Astrocyte of the spinal cord (primary cell): ENCODE measurements around the gene VAMP8.
"Not testable (repeated sequence)": the region's sequence is repeated elsewhere in the genome, so short reads cannot be mapped to it uniquely, and the experiment has no call there.

Source experiments
- DNase-seq: peaks from one replicate; pipeline ENCODE4 v3.0.0; 2011; ENCODE audit warnings: low read depth, low spot score
- H3K4me3 ChIP-seq: 2 replicates; pipeline ENCODE4 v1.5.1; 2011; ENCODE audit warnings: low read depth, mild to moderate bottlenecking, low read length, moderate library complexity
- in situ Hi-C: cut with HindIII; loops from 2 replicates; pipeline ENCODE4 v1.10.0; 2017; ENCODE audit warnings: low sequenced_read_pairs
- TF ChIP-seq, protein P1 (sequence below): IDR thresholded peaks from 2 replicates; pipeline ENCODE4 v1.5.1; 2012; ENCODE audit warnings: low read depth, mild to moderate bottlenecking, low read length, inconsistent platforms

The VAMP8 gene

DNA sequence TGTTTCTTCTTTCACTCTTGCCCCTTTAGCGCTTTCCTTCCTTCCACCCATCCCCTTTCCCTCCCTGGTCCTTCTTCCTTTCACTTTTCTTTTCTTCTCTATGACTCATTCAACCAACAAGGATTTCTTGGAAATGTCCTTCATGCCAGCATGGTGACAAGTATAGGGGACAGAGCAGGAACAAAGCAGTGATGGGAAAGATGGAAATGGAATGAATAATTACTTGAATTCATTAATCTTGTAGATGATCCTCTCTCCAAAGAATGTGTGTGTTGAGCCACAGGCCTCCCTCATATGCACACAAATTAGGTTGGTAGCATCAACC lies 8.4 kb downstream of the VAMP8 start:
- DNase-seq, result peak; percentile 58
- TF ChIP-seq, protein P1, sequence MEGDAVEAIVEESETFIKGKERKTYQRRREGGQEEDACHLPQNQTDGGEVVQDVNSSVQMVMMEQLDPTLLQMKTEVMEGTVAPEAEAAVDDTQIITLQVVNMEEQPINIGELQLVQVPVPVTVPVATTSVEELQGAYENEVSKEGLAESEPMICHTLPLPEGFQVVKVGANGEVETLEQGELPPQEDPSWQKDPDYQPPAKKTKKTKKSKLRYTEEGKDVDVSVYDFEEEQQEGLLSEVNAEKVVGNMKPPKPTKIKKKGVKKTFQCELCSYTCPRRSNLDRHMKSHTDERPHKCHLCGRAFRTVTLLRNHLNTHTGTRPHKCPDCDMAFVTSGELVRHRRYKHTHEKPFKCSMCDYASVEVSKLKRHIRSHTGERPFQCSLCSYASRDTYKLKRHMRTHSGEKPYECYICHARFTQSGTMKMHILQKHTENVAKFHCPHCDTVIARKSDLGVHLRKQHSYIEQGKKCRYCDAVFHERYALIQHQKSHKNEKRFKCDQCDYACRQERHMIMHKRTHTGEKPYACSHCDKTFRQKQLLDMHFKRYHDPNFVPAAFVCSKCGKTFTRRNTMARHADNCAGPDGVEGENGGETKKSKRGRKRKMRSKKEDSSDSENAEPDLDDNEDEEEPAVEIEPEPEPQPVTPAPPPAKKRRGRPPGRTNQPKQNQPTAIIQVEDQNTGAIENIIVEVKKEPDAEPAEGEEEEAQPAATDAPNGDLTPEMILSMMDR, result no peak
- in situ Hi-C loops, result no loop called here
- no peak overlapping the region for H3K4me3 ChIP-seq

DNA sequence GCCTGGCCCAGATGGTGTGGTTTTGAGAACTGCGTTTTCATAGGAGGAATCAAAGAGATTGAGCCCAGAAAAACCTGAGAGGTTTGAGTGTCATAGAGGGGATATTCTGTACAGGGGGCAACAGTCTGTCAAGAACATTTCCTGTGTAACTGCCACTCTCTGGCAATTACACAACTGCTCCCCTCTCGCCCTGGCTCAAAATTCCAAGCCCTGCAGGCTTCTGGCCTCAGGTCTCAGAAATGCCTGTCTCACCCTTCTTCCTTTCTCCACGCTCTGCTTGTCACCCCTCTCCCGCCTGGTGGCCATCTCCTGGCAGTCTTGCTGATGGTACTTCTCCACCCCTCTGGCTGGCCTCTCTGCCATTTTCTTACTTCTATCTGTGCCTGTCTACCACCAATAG lies 10.8 kb downstream of the VAMP8 start:
- no peak for DNase-seq
- in situ Hi-C loops, result no loop called here
- no peak overlapping the region for H3K4me3 ChIP-seq
- TF ChIP-seq, protein P1, result no peak

DNA sequence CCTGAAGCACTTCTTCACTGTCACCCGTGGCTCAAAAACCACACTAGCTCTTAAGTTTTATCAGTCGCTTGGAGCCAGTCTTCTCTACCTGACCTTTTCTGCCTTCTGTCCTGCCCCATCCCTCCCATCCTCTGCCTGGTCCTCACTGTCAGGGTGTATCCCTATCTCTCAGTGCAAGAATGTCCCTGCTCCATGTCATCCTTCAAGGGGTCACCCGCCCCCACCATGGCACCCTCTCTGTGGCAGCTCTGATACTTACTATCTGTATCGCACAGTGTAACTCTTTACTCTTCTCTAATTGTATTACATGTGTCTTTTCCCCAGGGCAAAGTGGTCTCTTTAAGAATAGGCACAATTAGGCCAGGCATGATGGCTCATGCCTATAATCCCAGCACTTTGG lies 11.3 kb downstream of the VAMP8 start:
- TF ChIP-seq, protein P1, result no peak
- no peak for DNase-seq
- in situ Hi-C loops, result no loop called here
- H3K4me3 ChIP-seq, result no peak overlapping the region

- TF ChIP-seq, protein P1, result no peak
- DNase-seq, result no peak
- in situ Hi-C loops, result no loop called here
- no peak overlapping the region for H3K4me3 ChIP-seq
These were observed 11.8 kb downstream of the VAMP8 start for GRCh38 chr2:85589181-85589580.

- in situ Hi-C loops, result no loop called here
- H3K4me3 ChIP-seq, result no peak overlapping the region
- DNase-seq, result peak; percentile 98
- TF ChIP-seq, protein P1, result no peak
These were observed 12.8 kb downstream of the VAMP8 start for GRCh38 chr2:85589982-85590791.

- TF ChIP-seq, protein P1, result no peak
- in situ Hi-C loops, result no loop called here
- no peak overlapping the region for H3K4me3 ChIP-seq
- no peak for DNase-seq
These were observed 13.6 kb downstream of the VAMP8 start for GRCh38 chr2:85590950-85591349.

DNA sequence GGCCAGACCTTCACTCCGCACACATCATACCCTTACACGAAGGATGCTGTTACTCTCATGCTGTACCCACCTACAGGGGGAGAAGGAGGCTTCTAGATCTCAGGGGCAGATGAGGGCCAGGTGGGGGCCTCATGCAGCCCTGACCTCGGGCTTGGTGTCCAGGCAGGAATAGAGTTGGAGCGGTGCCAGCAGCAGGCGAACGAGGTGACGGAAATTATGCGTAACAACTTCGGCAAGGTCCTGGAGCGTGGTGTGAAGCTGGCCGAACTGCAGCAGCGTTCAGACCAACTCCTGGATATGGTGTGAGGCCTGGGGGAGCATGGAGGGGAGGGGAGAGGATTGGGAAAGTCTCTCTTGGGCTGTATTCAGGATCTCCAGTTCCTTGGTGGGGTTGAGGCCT lies 14.2 kb downstream of the VAMP8 start:
- TF ChIP-seq, protein P1, result no peak
- in situ Hi-C loops, result no loop called here
- DNase-seq, result no peak
- H3K4me3 ChIP-seq, result no peak overlapping the region

- in situ Hi-C loops, H3K4me3 ChIP-seq, DNase-seq: not testable (repeated sequence)
These were observed 14.9 kb downstream of the VAMP8 start for GRCh38 chr2:85592299-85592698.
